ENCODE data around the gene EPYC. TPM values are rescaled to one million over a fixed set of nuclear protein-coding genes. Genes with fewer than 3 reads are reported as not detected.

EPYC gene
- total and polyA plus RNA-seq, 2 of the 13 experiments (the other 11 are each of a cell fraction or from before 2014, with no cell fraction given), result not detected

- in situ Hi-C loops (cut with HindIII; ENCODE audit: extremely low pct_ligation_motif_present, low pct_unique_long_range_greater_than_20kb), result no loop called here
- BruUV-seq (replicated peaks), result no TSS peak
Measured at GRCh38 chr12:91033251-91033650, 28.5 kb upstream of the EPYC start.

DNA sequence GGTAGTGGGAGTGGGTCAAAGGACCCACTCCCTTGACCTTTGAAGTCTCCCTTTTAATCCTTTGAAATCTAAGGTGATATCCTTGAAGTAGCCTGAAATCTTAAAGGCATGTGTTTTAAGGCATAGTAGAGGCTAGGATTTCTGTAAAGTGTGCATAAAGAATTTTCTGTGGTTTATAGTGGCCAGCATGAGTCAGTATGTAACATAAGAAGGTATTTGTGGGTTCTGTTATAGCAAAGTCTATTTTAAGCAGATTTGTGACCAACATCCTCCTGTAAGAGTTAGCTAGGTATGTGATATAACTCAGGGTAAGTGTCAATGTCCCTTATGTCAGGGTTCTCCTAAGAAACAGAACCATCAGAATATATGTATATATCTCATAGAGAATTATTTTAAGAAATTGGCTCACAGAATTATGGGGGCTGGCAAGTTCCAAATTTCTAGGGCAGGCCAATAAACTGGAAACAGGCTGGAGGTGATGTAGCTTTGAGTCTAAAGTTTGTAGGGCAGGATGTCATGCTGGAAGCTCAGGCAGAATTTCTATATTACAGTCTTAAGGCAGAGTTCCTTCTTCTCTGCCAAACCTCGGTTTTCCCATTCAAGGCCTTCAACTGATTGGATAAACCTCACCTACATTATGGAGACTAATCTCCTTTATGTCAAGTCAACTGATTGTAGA, 18.7 kb upstream of the EPYC start:
- Histone ChIP-seq H3K9me3 (ENCODE audit: low read length) (no peaks in the 10 kb centered on the region), H3K4me2 (ENCODE audit: low read depth, low read length) (no peak overlapping the region), H3K36me3 (replicated peaks in 1 of 2; ENCODE audit: control insufficient read depth in 1 of 2, insufficient read depth in 2 of 2, low read length in 2 of 2) (no peaks in the 10 kb centered on the region), H3K4me3 (replicated peaks in 1 of 3; ENCODE audit: insufficient read depth in 1 of 3, low read depth in 2 of 3, low read length in 3 of 3) (no peak overlapping the region), H3K27ac (ENCODE audit: extremely low read length, insufficient read depth, low read length) (no peak overlapping the region), H3K4me1 (ENCODE audit: insufficient read depth, low read length) (no peaks in the 10 kb centered on the region), H2AFZ (ENCODE audit: low read length) (no peak overlapping the region), H3K79me2 (ENCODE audit: insufficient read depth, low read length) (no peaks in the 10 kb centered on the region), H3K9ac (ENCODE audit: insufficient read depth, low read depth, low read length) (no peak overlapping the region), H4K20me1 (ENCODE audit: insufficient read depth, low read length) (no peaks in the 10 kb centered on the region), H3K27me3 (ENCODE audit: control insufficient read depth in 1 of 2, insufficient read depth in 2 of 2, low read length in 2 of 2) (no peaks in the 10 kb centered on the region)
- intact Hi-C loops (cut with micrococcal nuclease; ENCODE audit: unreplicated experiment), result no loop called here
- POLR2A ChIA-PET, result no interaction called here
- WGBS (ENCODE audit: low lambda C conversion rate), result 7% methylated on average over 1 of the region's 1 CpG
- ATAC-seq (no peak), FAIRE-seq (no peak), DNase-seq (ENCODE audit: low spot score) (no peak)
- in situ Hi-C loops (cut with HindIII; ENCODE audit: extremely low pct_ligation_motif_present, low pct_unique_long_range_greater_than_20kb), result no loop called here
- CTCF ChIA-PET (ENCODE audit: low intra/inter-chr PET ratio, low total read pairs), result no interaction called here
- no TSS peak for BruUV-seq (replicated peaks)
- TF ChIP-seq ZNF441 (CRISPR knock-in tag; IDR thresholded peaks at IDR 0.05; ENCODE audit: borderline replicate concordance) (no peak), ZNF784 (CRISPR knock-in tag; IDR thresholded peaks at IDR 0.05; ENCODE audit: borderline replicate concordance) (no peak), ZNF709 (CRISPR knock-in tag; IDR thresholded peaks at IDR 0.05) (no peak), ZNF562 (CRISPR knock-in tag; IDR thresholded peaks at IDR 0.05; ENCODE audit: borderline replicate concordance) (no peak), TFDP2 (CRISPR knock-in tag; IDR thresholded peaks at IDR 0.05) (no peak), PHB2 (IDR thresholded peaks at IDR 0.05; ENCODE audit: partially characterized antibody) (no peak), FOXK2 (IDR thresholded peaks at IDR 0.05) (no peak), ZNF121 (CRISPR knock-in tag; IDR thresholded peaks at IDR 0.05) (no peak), RELA (CRISPR knock-in tag; IDR thresholded peaks at IDR 0.05) (no peak), NCOA5 (CRISPR knock-in tag; IDR thresholded peaks at IDR 0.05) (no peak), SMARCE1 (IDR thresholded peaks at IDR 0.05; ENCODE audit: borderline replicate concordance) (no peak), NFE2L2 (IDR thresholded peaks at IDR 0.05; ENCODE audit: low read length) (no peak), ELF3 (CRISPR knock-in tag; IDR thresholded peaks at IDR 0.05) (no peak), ZSCAN29 (CRISPR knock-in tag; conservative IDR thresholded peaks at IDR 0.05) (no peak), SMARCC2 (IDR thresholded peaks at IDR 0.05) (no peak), ZNF281 (CRISPR knock-in tag; IDR thresholded peaks at IDR 0.05; ENCODE audit: borderline replicate concordance) (no peak)

More at GRCh38 chr12:91033251-91033650, 28.5 kb upstream of the EPYC start:
- Histone ChIP-seq H3K36me3 (replicated peaks in 1 of 2; ENCODE audit: control insufficient read depth in 1 of 2, insufficient read depth in 2 of 2, low read length in 2 of 2) (no peaks in the 10 kb centered on the region), H3K9me3 (ENCODE audit: low read length) (no peaks in the 10 kb centered on the region), H3K4me2 (ENCODE audit: low read depth, low read length) (no peak overlapping the region), H3K9ac (ENCODE audit: insufficient read depth, low read depth, low read length) (no peak overlapping the region), H2AFZ (ENCODE audit: low read length) (no peak overlapping the region), H3K4me1 (ENCODE audit: insufficient read depth, low read length) (no peaks in the 10 kb centered on the region), H3K27me3 (ENCODE audit: control insufficient read depth in 1 of 2, insufficient read depth in 2 of 2, low read length in 2 of 2) (no peaks in the 10 kb centered on the region), H3K27ac (ENCODE audit: extremely low read length, insufficient read depth, low read length) (no peak overlapping the region), H4K20me1 (ENCODE audit: insufficient read depth, low read length) (no peaks in the 10 kb centered on the region), H3K4me3 (replicated peaks in 1 of 3; ENCODE audit: insufficient read depth in 1 of 3, low read depth in 2 of 3, low read length in 3 of 3) (no peak overlapping the region), H3K79me2 (ENCODE audit: insufficient read depth, low read length) (no peaks in the 10 kb centered on the region)
- ATAC-seq (no peak), DNase-seq (ENCODE audit: low spot score) (no peak), FAIRE-seq (no peak)
- no peak for TF ChIP-seq FOXK2 (IDR thresholded peaks at IDR 0.05)
- 47% methylated on average over 2 of the region's 2 CpGs for WGBS (ENCODE audit: low lambda C conversion rate)
- CTCF ChIA-PET (ENCODE audit: low intra/inter-chr PET ratio, low total read pairs), result no interaction called here
- intact Hi-C loops (cut with micrococcal nuclease; ENCODE audit: unreplicated experiment), result no loop called here
- POLR2A ChIA-PET, result no interaction called here
